ENCODE results near the gene PLCH1. TPM values are rescaled to one million over a fixed set of nuclear protein-coding genes. Genes with fewer than 3 reads are reported as not detected.

PLCH1 gene
- total and polyA plus RNA-seq, 2 of the 13 experiments (the other 11 are each of a cell fraction or from before 2014, with no cell fraction given) = 2.0 to 3.0 TPM

- no peak for DNase-seq (ENCODE audit: low spot score)
- Histone ChIP-seq H3K27me3 (ENCODE audit: control insufficient read depth in 1 of 2, insufficient read depth in 2 of 2, low read length in 2 of 2) (no peaks in the 10 kb centered on the region), H2AFZ (ENCODE audit: low read length) (no peak overlapping the region), H3K79me2 (ENCODE audit: insufficient read depth, low read length) (no peaks in the 10 kb centered on the region), H3K4me2 (ENCODE audit: low read depth, low read length) (no peak overlapping the region), H3K4me3 (replicated peaks in 1 of 3; ENCODE audit: insufficient read depth in 1 of 3, low read depth in 2 of 3, low read length in 3 of 3) (no peak overlapping the region), H3K27ac (ENCODE audit: extremely low read length, insufficient read depth, low read length) (no peak overlapping the region), H3K9ac (ENCODE audit: insufficient read depth, low read depth, low read length) (no peak overlapping the region), H3K36me3 (replicated peaks in 1 of 2; ENCODE audit: control insufficient read depth in 1 of 2, insufficient read depth in 2 of 2, low read length in 2 of 2) (no peaks in the 10 kb centered on the region), H3K9me3 (ENCODE audit: low read length) (no peaks in the 10 kb centered on the region), H4K20me1 (ENCODE audit: insufficient read depth, low read length) (no peaks in the 10 kb centered on the region), H3K4me1 (ENCODE audit: insufficient read depth, low read length) (no peaks in the 10 kb centered on the region)
- no TSS peak for BruUV-seq (replicated peaks)
- no peak for FAIRE-seq
- CTCF ChIA-PET (ENCODE audit: low intra/inter-chr PET ratio, low total read pairs) = no interaction called here
- in situ Hi-C loops (cut with HindIII; ENCODE audit: extremely low pct_ligation_motif_present, low pct_unique_long_range_greater_than_20kb) = loop anchor here (10.0 kb wide), 2 partner anchors 422 to 982 kb away; no protein-coding TSS in a partner anchor
- POLR2A ChIA-PET = no interaction called here
- intact Hi-C loops (cut with micrococcal nuclease; ENCODE audit: unreplicated experiment) = loop anchor here (10.0 kb wide), 2 partner anchors 242 to 642 kb away; partner anchors contain the start of gene MME
- 32% methylated on average over 3 of the region's 4 CpGs for WGBS (ENCODE audit: low lambda C conversion rate)
- no peak for ATAC-seq
- TF ChIP-seq ZNF142 (CRISPR knock-in tag; IDR thresholded peaks at IDR 0.05) = no peak
- TF ChIP-seq ELF4 (CRISPR knock-in tag; IDR thresholded peaks at IDR 0.05; ENCODE audit: borderline replicate concordance) = no peak
- no peak for TF ChIP-seq MXI1 (IDR thresholded peaks at IDR 0.05; ENCODE audit: borderline replicate concordance, low read depth, low read length)
- no peak for TF ChIP-seq ZNF143 (CRISPR knock-in tag; IDR thresholded peaks at IDR 0.05)
- TF ChIP-seq POLR2A (IDR thresholded peaks at IDR 0.05; ENCODE audit: insufficient read depth in 1 of 2, low read depth in 2 of 2, low read length in 2 of 2) = no peak
- TF ChIP-seq GZF1 (CRISPR knock-in tag; IDR thresholded peaks at IDR 0.05) = no peak
- TF ChIP-seq ZNF263 (CRISPR knock-in tag; IDR thresholded peaks at IDR 0.05) = no peak
- TF ChIP-seq CEBPB (IDR thresholded peaks at IDR 0.05; ENCODE audit: borderline replicate concordance, low read depth, low read length) = no peak
- no peak for TF ChIP-seq THRA (CRISPR knock-in tag; IDR thresholded peaks at IDR 0.05; ENCODE audit: borderline replicate concordance)
- no peak for TF ChIP-seq DBP (CRISPR knock-in tag; IDR thresholded peaks at IDR 0.05; ENCODE audit: not compliant biosample characterization)
- TF ChIP-seq ZBTB25 (CRISPR knock-in tag; IDR thresholded peaks at IDR 0.05) = no peak
- TF ChIP-seq NRL (CRISPR knock-in tag; IDR thresholded peaks at IDR 0.05; ENCODE audit: borderline replicate concordance) = no peak
- TF ChIP-seq ZSCAN20 (CRISPR knock-in tag; IDR thresholded peaks at IDR 0.05; ENCODE audit: borderline replicate concordance) = no peak
- no peak for TF ChIP-seq RAD51 (IDR thresholded peaks at IDR 0.05; ENCODE audit: borderline replicate concordance)
- no peak for TF ChIP-seq ZBTB1 (CRISPR knock-in tag; IDR thresholded peaks at IDR 0.05; ENCODE audit: borderline replicate concordance)
- no peak for TF ChIP-seq GFI1 (CRISPR knock-in tag; IDR thresholded peaks at IDR 0.05; ENCODE audit: borderline replicate concordance)
- no peak for TF ChIP-seq ESRRA (CRISPR knock-in tag; IDR thresholded peaks at IDR 0.05; ENCODE audit: low read depth)
- TF ChIP-seq SMARCC2 (IDR thresholded peaks at IDR 0.05) = no peak
Observed at GRCh38 chr3:155326901-155327300, 418.0 kb downstream of the PLCH1 start.

Data from HepG2 (cell line).